ENCODE results near the gene SCO2.

The SCO2 gene

DNA sequence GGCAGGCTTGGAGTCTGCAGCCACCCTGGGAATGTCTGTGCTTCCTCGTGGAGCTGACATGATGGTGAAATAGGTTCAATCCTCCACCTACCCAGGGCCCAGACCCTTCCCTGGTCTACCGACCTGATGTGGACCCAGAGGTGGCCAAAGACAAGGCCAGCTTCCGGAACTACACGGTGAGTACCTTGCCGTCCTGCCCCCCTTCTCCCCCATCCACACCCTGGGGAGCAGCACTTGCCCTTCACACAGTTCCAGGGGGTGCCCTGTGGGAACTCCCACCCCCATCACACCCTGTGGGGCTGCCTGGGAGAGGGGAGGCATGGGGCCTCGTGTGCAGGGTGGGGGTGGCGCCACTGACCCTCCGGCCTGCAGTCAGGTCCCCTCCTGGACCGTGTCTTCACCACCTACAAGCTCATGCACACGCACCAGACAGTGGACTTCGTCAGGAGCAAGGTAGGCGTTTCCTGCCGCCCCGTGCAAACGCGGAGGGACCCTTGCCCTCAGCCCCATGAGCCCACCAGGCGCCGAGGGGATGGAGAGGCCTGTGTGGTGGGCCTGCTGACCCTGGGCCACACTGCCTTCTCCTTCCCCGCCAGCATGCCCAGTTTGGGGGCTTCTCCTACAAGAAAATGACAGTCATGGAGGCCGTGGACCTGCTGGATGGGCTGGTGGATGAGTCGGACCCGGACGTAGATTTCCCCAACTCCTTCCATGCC is 38.0 kb downstream of the SCO2 start:
- H3K27me3 ChIP-seq (ENCODE audit: control insufficient read depth, insufficient read depth, low read length), result no peaks in the 10 kb centered on the region
- no peak overlapping the region for H3K27ac ChIP-seq (ENCODE audit: low read depth, low read length)
- H3K9me3 ChIP-seq (ENCODE audit: control insufficient read depth, insufficient read depth, low read length), result no peaks in the 10 kb centered on the region
- no peak overlapping the region for H3K4me3 ChIP-seq (ENCODE audit: low read depth, low read length)
- no peak overlapping the region for H3K9ac ChIP-seq (ENCODE audit: low read depth, low read length)
- H3K4me1 ChIP-seq (ENCODE audit: control insufficient read depth, insufficient read depth, low read length), result no peaks in the 10 kb centered on the region
- H3K36me3 ChIP-seq (ENCODE audit: control insufficient read depth, insufficient read depth, low read length), result no peaks in the 10 kb centered on the region

DNA sequence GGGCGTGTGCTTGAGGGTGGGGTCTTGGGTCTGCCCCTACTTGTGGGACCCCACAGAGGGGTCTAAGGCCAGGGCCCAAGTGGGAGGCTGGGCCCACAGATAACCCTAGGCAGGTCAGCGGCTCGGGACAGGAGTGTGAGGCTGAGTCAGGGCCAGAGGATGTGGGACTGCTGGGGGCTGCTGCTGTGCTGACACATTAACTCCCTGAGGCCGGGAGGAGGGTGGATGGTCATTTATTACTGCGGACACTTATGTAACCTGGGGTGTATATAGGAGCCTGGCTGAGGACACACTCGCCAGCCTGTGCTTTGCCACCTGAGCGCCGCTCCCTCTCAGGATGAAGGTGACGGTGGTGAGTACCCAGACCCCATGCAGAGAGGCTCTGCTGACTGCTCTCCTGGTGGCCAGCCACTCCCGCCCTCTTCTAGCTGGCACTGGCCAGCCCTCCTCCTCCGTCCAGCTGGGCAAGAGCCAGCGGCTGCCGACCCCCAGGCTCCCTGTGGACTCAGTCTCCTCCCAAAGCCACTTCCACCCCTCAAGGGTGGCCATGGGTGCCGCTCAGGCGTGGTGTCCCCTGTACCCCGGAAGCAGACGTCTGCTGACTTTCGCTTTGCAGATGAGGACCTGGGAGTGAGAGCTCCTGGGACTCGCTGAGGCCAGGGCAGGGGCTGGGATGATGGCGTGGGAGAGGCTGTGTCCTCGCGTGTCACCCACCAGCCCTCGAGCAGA is 38.7 kb downstream of the SCO2 start, which contains the start of gene MIOX:
TSS of gene MIOX (plus strand) at position 299 of the 729 bp plus-strand sequence. CDS start at position 338, 39 bp downstream.
- Histone ChIP-seq H3K36me3 (ENCODE audit: control insufficient read depth, insufficient read depth, low read length) (no peaks in the 10 kb centered on the region), H3K4me1 (ENCODE audit: control insufficient read depth, insufficient read depth, low read length) (no peaks in the 10 kb centered on the region), H3K27me3 (ENCODE audit: control insufficient read depth, insufficient read depth, low read length) (no peaks in the 10 kb centered on the region), H3K4me3 (ENCODE audit: low read depth, low read length) (no peak within 1 kb of the TSS), H3K9ac (ENCODE audit: low read depth, low read length) (no peak within 1 kb of the TSS), H3K27ac (ENCODE audit: low read depth, low read length) (no peak within 1 kb of the TSS), H3K9me3 (ENCODE audit: control insufficient read depth, insufficient read depth, low read length) (no peaks in the 10 kb centered on the region)

DNA sequence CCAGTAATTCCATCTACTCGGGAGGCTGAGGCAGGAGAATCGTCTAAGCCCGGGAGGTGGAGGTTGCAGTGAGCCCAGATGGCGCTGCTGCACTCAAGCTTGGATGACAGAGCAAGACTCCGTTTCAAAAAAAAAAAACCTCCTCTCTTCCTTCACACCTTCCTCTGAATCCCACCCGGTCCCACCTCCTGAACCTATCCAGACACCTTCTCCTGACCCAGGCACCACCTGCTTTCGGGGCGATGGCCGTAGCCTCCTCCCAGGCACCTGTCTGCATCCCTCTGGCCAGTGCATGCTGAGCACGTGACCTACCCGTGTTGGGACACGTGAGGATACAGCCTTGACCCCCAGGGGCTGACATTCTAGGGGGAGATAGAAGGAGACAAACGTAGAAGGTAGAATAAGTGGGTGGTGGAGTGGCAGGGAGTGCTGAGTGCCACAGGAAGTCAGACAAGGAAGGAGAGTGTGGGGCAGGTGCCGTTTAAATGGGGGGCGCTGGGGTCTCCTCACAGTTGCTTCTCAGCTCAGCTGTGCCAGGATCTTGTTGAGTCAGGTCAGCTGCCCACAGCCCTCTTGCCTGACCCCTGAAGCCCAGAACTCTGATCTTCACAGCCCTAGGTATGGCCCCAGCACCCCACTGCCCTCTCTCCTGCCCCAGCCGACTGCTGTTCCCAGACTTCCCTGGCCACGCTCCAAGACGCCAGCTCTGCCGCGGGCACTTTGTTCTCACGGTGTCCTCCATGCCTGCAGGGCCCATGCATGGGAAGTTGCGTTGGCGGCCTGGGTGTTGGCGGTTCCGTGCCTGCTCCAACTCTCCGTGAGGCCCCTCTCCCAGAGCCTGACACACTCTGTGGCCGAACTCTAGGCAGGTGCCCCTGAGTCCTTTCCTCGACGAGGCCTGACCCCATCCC is 39.9 kb downstream of the SCO2 start:
- no peak overlapping the region for H3K4me3 ChIP-seq (ENCODE audit: low read depth, low read length)
- H3K27ac ChIP-seq (ENCODE audit: low read depth, low read length), result no peak overlapping the region
- no peak overlapping the region for H3K9ac ChIP-seq (ENCODE audit: low read depth, low read length)
- H3K4me1 ChIP-seq (ENCODE audit: control insufficient read depth, insufficient read depth, low read length), result no peaks in the 10 kb centered on the region
- H3K36me3 ChIP-seq (ENCODE audit: control insufficient read depth, insufficient read depth, low read length), result no peaks in the 10 kb centered on the region
- H3K9me3 ChIP-seq (ENCODE audit: control insufficient read depth, insufficient read depth, low read length), result no peaks in the 10 kb centered on the region
- H3K27me3 ChIP-seq (ENCODE audit: control insufficient read depth, insufficient read depth, low read length), result peaks cover 7% of the 10 kb centered on the region

DNA sequence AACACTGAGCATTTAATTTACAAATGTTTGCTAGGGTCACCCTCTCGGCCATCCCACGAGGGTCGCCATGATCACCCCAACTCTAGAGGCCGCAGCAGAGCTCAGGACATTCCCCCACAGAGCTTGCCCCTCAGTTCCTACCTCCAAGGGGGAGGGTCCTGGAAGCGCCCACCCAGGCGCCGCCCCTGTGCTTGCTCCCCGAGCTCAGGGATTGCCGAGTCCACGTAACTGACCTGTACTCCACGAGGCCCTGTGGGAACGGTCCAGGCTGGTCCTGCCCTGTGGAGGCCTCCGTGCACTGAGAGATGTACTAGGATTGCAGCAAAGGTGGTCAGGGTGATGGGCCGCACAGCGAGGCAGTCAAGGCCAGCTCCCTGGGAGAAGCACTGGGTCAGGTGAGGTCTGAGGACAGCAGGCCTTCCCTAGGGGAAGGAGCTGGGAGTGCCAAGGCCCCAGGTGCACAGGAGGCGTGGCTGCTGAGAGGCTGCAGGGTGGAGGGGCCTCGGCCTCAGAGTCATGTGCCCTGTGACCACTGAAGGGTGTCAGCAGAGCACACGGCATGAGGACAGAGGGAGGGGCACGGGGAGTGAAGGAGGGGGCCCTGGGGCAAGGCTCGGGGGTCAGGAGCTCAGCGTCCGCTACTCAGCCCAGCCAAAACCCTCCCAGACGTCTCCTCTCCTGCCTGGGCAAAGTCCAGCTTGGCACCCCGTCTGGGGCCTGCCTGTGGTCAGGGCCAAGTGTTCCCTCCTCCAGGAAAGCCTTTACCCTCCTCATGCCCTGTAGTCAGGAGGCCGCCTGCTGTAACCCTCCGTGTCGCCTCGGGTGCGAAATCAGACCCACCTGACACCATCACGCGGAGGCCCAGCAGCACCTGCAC is 41.2 kb downstream of the SCO2 start:
- Histone ChIP-seq H3K9ac (ENCODE audit: low read depth, low read length) (no peak overlapping the region), H3K27me3 (ENCODE audit: control insufficient read depth, insufficient read depth, low read length) (peaks cover 18% of the 10 kb centered on the region), H3K9me3 (ENCODE audit: control insufficient read depth, insufficient read depth, low read length) (no peaks in the 10 kb centered on the region), H3K27ac (ENCODE audit: low read depth, low read length) (no peak overlapping the region), H3K4me1 (ENCODE audit: control insufficient read depth, insufficient read depth, low read length) (no peaks in the 10 kb centered on the region), H3K4me3 (ENCODE audit: low read depth, low read length) (no peak overlapping the region), H3K36me3 (ENCODE audit: control insufficient read depth, insufficient read depth, low read length) (no peaks in the 10 kb centered on the region)

DNA sequence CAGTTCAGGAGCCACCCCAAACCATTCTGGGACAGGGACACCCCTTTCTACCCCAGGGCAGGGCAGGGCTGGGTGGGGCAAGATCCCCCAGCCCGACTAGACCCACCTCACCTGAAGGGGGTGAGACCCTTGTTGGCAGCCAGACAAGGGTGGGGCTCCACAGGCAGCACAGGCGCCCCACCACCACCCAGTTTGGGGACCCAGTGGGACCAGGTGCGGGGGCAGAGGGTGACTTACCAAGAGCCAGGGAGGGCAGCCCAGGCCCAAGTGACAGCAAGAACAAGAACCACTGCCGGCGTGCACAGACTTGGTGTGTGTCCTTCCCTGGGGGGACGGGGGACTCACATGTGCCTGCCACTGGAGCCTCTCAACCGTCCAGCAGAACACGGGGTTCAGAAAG is 41.8 kb downstream of the SCO2 start:
- peaks cover 18% of the 10 kb centered on the region for H3K27me3 ChIP-seq (ENCODE audit: control insufficient read depth, insufficient read depth, low read length)
- no peaks in the 10 kb centered on the region for H3K9me3 ChIP-seq (ENCODE audit: control insufficient read depth, insufficient read depth, low read length)
- no peak overlapping the region for H3K27ac ChIP-seq (ENCODE audit: low read depth, low read length)
- no peaks in the 10 kb centered on the region for H3K4me1 ChIP-seq (ENCODE audit: control insufficient read depth, insufficient read depth, low read length)
- no peaks in the 10 kb centered on the region for H3K36me3 ChIP-seq (ENCODE audit: control insufficient read depth, insufficient read depth, low read length)
- H3K4me3 ChIP-seq (ENCODE audit: low read depth, low read length), result no peak overlapping the region
- H3K9ac ChIP-seq (ENCODE audit: low read depth, low read length), result no peak overlapping the region

DNA sequence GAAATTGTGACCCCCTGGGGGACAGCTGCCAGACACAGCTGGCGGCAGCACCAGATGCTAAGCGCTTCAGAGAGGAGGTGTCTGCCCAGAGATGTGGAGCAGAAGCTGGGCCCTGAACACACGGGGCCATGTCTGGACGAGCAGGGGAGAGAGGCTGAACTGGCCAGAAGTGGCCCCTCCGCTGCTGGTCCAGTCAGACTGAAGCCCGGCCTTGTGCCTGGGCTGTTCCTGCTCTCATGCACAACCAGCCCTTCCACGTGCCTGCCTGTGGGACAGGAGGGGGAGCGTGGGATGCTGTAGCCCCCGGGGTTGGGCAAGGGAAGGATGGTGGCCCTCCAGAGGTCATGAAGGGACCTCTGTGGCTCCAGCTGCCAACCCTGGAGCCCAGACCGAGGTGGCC is 42.3 kb downstream of the SCO2 start:
- Histone ChIP-seq H3K4me3 (ENCODE audit: low read depth, low read length) (no peak overlapping the region), H3K4me1 (ENCODE audit: control insufficient read depth, insufficient read depth, low read length) (no peaks in the 10 kb centered on the region), H3K9ac (ENCODE audit: low read depth, low read length) (no peak overlapping the region), H3K27me3 (ENCODE audit: control insufficient read depth, insufficient read depth, low read length) (peaks cover 18% of the 10 kb centered on the region), H3K36me3 (ENCODE audit: control insufficient read depth, insufficient read depth, low read length) (no peaks in the 10 kb centered on the region), H3K9me3 (ENCODE audit: control insufficient read depth, insufficient read depth, low read length) (no peaks in the 10 kb centered on the region), H3K27ac (ENCODE audit: low read depth, low read length) (no peak overlapping the region)

DNA sequence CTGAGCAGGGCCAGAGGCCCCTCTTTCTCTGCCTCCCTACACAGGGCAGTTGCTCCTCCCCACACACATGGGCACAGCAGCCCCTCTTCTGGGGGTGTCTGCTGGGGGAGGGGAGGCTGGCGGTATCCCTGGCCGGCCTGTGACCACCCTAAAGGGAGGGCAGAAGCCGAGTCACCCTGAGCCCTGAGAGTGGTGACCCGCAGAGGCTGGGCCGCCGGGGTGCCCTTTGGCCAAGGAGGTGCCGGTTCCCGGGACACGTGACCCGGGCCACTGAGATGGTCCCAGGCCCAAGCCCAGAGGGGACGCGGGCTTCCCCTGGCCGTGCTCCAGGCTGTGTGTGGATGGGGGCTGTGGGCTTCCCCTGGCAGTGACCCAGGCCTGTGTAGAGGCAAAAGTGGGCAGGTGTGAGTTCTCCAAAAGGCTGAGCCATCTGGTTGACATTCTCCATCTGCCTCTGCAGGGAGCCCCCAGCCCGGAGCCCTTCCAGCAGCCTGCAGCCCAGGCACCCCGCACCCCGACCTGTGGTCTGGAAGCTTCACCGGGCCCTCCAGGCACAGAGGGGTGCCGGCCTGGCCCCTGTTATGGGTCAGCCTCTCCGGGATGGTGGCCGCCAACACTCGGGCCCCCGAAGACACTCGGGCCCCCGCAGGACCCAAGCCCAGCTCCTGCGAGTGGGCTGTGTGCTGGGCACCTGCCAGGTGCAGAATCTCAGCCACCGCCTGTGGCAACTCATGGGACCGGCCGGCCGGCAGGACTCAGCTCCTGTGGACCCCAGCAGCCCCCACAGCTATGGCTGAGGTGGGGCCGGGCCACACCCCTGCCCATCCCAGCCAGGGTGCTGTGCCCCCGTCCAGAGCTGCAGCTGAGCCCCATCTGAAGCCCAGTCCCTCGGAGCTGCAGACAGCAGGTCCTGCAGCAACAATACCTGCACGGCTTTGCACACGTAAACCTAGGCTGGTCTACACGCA is 43.0 kb downstream of the SCO2 start:
- peak overlapping the region; percentile 77 for H3K4me3 ChIP-seq (ENCODE audit: low read depth, low read length)
- no peaks in the 10 kb centered on the region for H3K4me1 ChIP-seq (ENCODE audit: control insufficient read depth, insufficient read depth, low read length)
- no peaks in the 10 kb centered on the region for H3K9me3 ChIP-seq (ENCODE audit: control insufficient read depth, insufficient read depth, low read length)
- peak overlapping the region; percentile 73 for H3K9ac ChIP-seq (ENCODE audit: low read depth, low read length)
- H3K27ac ChIP-seq (ENCODE audit: low read depth, low read length), result no peak overlapping the region
- H3K36me3 ChIP-seq (ENCODE audit: control insufficient read depth, insufficient read depth, low read length), result no peaks in the 10 kb centered on the region
- H3K27me3 ChIP-seq (ENCODE audit: control insufficient read depth, insufficient read depth, low read length), result peaks cover 18% of the 10 kb centered on the region

DNA sequence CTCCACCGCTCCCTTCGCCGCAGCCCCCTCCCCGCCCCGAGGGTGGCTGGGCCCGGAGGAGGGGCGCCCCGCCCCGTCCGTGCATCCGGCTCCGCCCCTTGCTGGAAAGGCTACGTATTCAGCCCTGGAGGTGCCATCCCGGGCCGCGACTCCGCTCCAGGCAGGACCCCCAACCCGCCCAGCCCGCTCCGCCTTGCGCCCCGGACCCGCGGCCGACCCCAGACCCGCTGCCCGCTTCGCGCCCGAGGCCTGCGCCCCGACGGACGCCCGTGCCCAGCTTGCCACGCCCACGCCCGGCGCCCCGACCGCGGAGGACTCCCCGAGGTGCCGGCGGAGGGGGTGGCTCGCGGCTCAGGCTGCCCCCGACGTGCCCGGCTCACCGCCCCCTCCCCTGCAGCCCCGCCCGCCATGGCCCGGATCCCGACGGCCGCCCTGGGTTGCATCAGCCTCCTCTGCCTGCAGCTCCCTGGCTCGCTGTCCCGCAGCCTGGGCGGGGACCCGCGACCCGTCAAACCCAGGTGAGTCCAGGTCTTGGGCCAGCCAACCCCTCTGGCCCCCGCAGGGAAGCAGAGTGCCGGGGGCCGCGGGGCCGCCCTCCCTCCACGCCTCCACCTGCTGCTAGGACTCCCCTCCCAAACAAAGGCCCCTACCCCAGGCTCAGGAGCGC is 43.8 kb downstream of the SCO2 start, which contains the start of gene ADM2:
TSS of gene ADM2 (plus strand) at position 104 of the 667 bp plus-strand sequence. CDS start at position 409, 305 bp downstream.
- Histone ChIP-seq H3K9me3 (ENCODE audit: control insufficient read depth, insufficient read depth, low read length) (no peaks in the 10 kb centered on the region), H3K4me3 (ENCODE audit: low read depth, low read length) (peak within 1 kb of the TSS; percentile 77), H3K27me3 (ENCODE audit: control insufficient read depth, insufficient read depth, low read length) (peaks cover 18% of the 10 kb centered on the region), H3K4me1 (ENCODE audit: control insufficient read depth, insufficient read depth, low read length) (no peaks in the 10 kb centered on the region; the same call in 1 of the 2 replicates), H3K9ac (ENCODE audit: low read depth, low read length) (peak within 1 kb of the TSS; percentile 73), H3K36me3 (ENCODE audit: control insufficient read depth, insufficient read depth, low read length) (no peaks in the 10 kb centered on the region), H3K27ac (ENCODE audit: low read depth, low read length) (no peak within 1 kb of the TSS)

DNA sequence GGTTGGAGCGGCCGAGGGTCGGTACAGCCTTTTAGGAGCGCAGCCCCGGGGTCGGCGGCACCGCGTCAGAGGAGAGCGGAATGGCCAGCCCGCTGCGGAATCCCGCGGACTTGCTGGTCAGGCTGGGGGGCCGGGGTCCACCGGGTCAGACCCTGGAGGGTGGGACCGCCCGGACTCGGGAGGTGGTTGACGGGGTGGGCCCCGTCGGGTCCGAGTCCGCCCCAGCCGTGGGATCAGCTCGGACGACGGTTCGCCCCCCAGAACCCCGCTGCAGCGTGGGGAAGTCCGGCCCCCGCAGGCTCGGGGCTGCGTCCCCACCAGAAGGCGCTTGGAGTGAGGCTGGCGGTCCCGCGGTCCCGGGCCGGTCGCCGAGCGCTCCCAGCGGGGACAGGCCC is 44.4 kb downstream of the SCO2 start:
- H3K36me3 ChIP-seq (ENCODE audit: control insufficient read depth, insufficient read depth, low read length), result no peaks in the 10 kb centered on the region
- no peak overlapping the region for H3K27ac ChIP-seq (ENCODE audit: low read depth, low read length)
- no peaks in the 10 kb centered on the region for H3K9me3 ChIP-seq (ENCODE audit: control insufficient read depth, insufficient read depth, low read length)
- no peaks in the 10 kb centered on the region; the same call in 1 of the 2 replicates for H3K4me1 ChIP-seq (ENCODE audit: control insufficient read depth, insufficient read depth, low read length)
- H3K4me3 ChIP-seq (ENCODE audit: low read depth, low read length), result peak overlapping the region; percentile 77
- peak overlapping the region; percentile 54; the same call in 1 of the 2 replicates for H3K9ac ChIP-seq (ENCODE audit: low read depth, low read length)
- H3K27me3 ChIP-seq (ENCODE audit: control insufficient read depth, insufficient read depth, low read length), result peaks cover 18% of the 10 kb centered on the region

Data from HUES48 (cell line).